Type B pancreatic cell (in vitro differentiated cells): ENCODE measurements around the gene MCCC1. TPM values are rescaled to one million over a fixed set of nuclear protein-coding genes. Genes with fewer than 3 reads are reported as not detected.

Source experiments
- DNase-seq: peaks from one replicate; pipeline ENCODE4 v3.0.0; 2021; ENCODE audit warnings: mixed read lengths; ENCODE audit not compliant: unreplicated experiment; ENCODE audit errors: extremely low spot score
- H3K27ac Mint-ChIP-seq: 2 replicates; pipeline ENCODE4 v1.8.0; 2021; ENCODE audit warnings: mild to moderate bottlenecking, mixed read lengths
- H3K27me3 Mint-ChIP-seq: 2 replicates; pipeline ENCODE4 v1.8.0; 2021; ENCODE audit warnings: mixed read lengths
- H3K36me3 Mint-ChIP-seq: 2 replicates; pipeline ENCODE4 v1.8.0; 2021; ENCODE audit warnings: mixed read lengths
- H3K4me1 Mint-ChIP-seq: one replicate; pipeline ENCODE4 v1.8.0; 2021; ENCODE audit warnings: mixed read lengths; ENCODE audit not compliant: unreplicated experiment
- H3K4me3 Mint-ChIP-seq: 2 replicates; pipeline ENCODE4 v1.8.0; 2021; ENCODE audit warnings: mild to moderate bottlenecking, mixed read lengths
- H3K9me3 Mint-ChIP-seq: 2 replicates; pipeline ENCODE4 v1.8.0; 2021; ENCODE audit warnings: mixed read lengths
- CTCF ChIP-seq: fragments of 200-600 bp; sonication (generic); conservative IDR thresholded peaks from 2 replicates; pipeline ENCODE4 v1.5.0; 2021; ENCODE audit warnings: antibody characterized with exemption, mild to moderate bottlenecking
- total RNA-seq: library from RNA; stranded (reverse); gene quantifications from 2 replicates; pipeline ENCODE4 v1.2.1, GENCODE V29; 2021; ENCODE audit warnings: low replicate concordance

MCCC1 gene
- total RNA-seq, 1 donor from 2014 or later, result 40.9 TPM

GRCh38 chr3:182989566-182989965, 109.7 kb downstream of the MCCC1 start:
- no peak for DNase-seq
- H3K27me3 Mint-ChIP-seq, result no peaks in the 10 kb centered on the region
- no peak for TF ChIP-seq CTCF
- no peaks in the 10 kb centered on the region for H3K36me3 Mint-ChIP-seq
- H3K9me3 Mint-ChIP-seq, result no peaks in the 10 kb centered on the region
- no peaks in the 10 kb centered on the region for H3K4me1 Mint-ChIP-seq
- peak overlapping the region; percentile 81 for H3K27ac Mint-ChIP-seq
- no peak overlapping the region for H3K4me3 Mint-ChIP-seq

GRCh38 chr3:182986021-182986420, 113.3 kb downstream of the MCCC1 start:
- Mint-ChIP-seq H3K4me1 (no peaks in the 10 kb centered on the region), H3K27me3 (no peaks in the 10 kb centered on the region)

GRCh38 chr3:182983876-182984275, 115.4 kb downstream of the MCCC1 start:
- Mint-ChIP-seq H3K27me3 (no peaks in the 10 kb centered on the region), H3K4me3 (no peak overlapping the region), H3K9me3 (no peaks in the 10 kb centered on the region), H3K27ac (no peak overlapping the region), H3K4me1 (peaks cover 9% of the 10 kb centered on the region), H3K36me3 (no peaks in the 10 kb centered on the region)
- no peak for TF ChIP-seq CTCF
- DNase-seq, result no peak

More at GRCh38 chr3:182986021-182986420, 113.3 kb downstream of the MCCC1 start:
- DNase-seq, result no peak
- Mint-ChIP-seq H3K27ac (no peak overlapping the region), H3K4me3 (no peak overlapping the region), H3K9me3 (no peaks in the 10 kb centered on the region), H3K36me3 (no peaks in the 10 kb centered on the region)
- TF ChIP-seq CTCF, result no peak

- TF ChIP-seq CTCF, result no peak
- no peaks in the 10 kb centered on the region for H3K36me3 Mint-ChIP-seq
- DNase-seq, result no peak
- H3K4me1 Mint-ChIP-seq, result peaks cover 11% of the 10 kb centered on the region
- H3K27me3 Mint-ChIP-seq, result no peaks in the 10 kb centered on the region
- H3K27ac Mint-ChIP-seq, result peak overlapping the region; percentile 61
- H3K9me3 Mint-ChIP-seq, result no peaks in the 10 kb centered on the region
- H3K4me3 Mint-ChIP-seq, result peak overlapping the region; percentile 85
Observed at GRCh38 chr3:182981038-182981380, 118.3 kb downstream of the MCCC1 start.

GRCh38 chr3:182980204-182981037, 118.9 kb downstream of the MCCC1 start, which contains the start of gene DCUN1D1:
DCUN1D1 (minus strand) TSS chr3:182980538; CDS start chr3:182980489, 49 bp downstream.
- no peaks in the 10 kb centered on the region for H3K9me3 Mint-ChIP-seq
- no peaks in the 10 kb centered on the region for H3K27me3 Mint-ChIP-seq
- TF ChIP-seq CTCF, result no peak
- H3K4me1 Mint-ChIP-seq, result peaks cover 11% of the 10 kb centered on the region
- no peaks in the 10 kb centered on the region for H3K36me3 Mint-ChIP-seq
- peak; percentile 95 for DNase-seq
- peak within 1 kb of the TSS; percentile 95 for H3K4me3 Mint-ChIP-seq
- peak within 1 kb of the TSS; percentile 88 for H3K27ac Mint-ChIP-seq
